ENCODE measurements around the gene LUC7L2. TPM values are rescaled to one million over a fixed set of nuclear protein-coding genes. Genes with fewer than 3 reads are reported as not detected.

Gene LUC7L2
- total RNA-seq, 2 donors from 2014 or later = 71.0 to 76.0 TPM

DNA sequence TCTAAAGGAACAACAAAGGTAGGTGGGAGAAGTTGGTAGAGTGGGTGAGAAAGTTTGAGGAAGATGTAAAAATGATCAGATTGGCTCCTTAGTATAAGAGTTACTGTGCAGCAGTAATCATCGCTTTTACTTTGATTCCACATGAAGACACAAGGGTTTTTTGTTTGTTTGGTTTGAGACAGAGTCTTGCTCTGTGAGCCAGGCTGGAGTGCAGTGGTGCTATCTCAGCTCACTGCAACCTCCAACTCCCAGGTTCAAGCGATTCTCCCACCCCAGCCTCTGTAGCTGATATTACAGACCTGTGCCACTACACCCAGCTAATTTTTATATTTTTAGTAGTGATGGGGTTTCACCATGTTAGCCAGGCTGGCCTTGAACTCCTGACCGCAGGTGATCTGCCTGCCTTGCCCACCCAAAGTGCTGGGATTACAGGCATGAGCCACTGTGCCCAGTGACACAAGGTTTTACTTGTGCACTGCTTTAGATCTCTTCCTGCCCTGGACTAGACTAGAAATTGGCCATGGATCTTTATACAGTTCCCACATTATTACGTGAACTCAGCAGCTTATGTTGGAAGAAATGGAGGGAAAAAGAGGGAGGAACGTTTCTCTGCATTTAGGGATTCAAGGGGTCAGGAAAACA, 10.7 kb downstream of the LUC7L2 start:
- Histone ChIP-seq H3K4me1 (ENCODE audit: control insufficient read depth, insufficient read depth, low read length) (peaks cover 9% of the 10 kb centered on the region), H3K27me3 (ENCODE audit: control insufficient read depth, insufficient read depth, low read length, poor library complexity, severe bottlenecking) (no peaks in the 10 kb centered on the region), H3K4me3 (ENCODE audit: low read length) (no peak overlapping the region), H3K9me3 (ENCODE audit: control insufficient read depth, low read length) (no peaks in the 10 kb centered on the region), H3K9ac (ENCODE audit: extremely low read depth, low read length, poor library complexity, severe bottlenecking) (no peak overlapping the region), H3K27ac (ENCODE audit: low read depth, low read length) (no peak overlapping the region), H3K36me3 (ENCODE audit: control insufficient read depth, insufficient read depth, low read length) (peaks cover 34% of the 10 kb centered on the region)
- Mint-ChIP-seq H3K9me3 (peaks cover 5% of the 10 kb centered on the region), H3K27me3 (ENCODE audit: insufficient read depth) (no peaks in the 10 kb centered on the region), H3K4me1 (peaks cover 27% of the 10 kb centered on the region), H3K27ac (peak overlapping the region; percentile 77), H3K36me3 (ENCODE audit: low read depth) (peaks cover 22% of the 10 kb centered on the region), H3K4me3 (no peak overlapping the region)
- TF ChIP-seq, protein P1, sequence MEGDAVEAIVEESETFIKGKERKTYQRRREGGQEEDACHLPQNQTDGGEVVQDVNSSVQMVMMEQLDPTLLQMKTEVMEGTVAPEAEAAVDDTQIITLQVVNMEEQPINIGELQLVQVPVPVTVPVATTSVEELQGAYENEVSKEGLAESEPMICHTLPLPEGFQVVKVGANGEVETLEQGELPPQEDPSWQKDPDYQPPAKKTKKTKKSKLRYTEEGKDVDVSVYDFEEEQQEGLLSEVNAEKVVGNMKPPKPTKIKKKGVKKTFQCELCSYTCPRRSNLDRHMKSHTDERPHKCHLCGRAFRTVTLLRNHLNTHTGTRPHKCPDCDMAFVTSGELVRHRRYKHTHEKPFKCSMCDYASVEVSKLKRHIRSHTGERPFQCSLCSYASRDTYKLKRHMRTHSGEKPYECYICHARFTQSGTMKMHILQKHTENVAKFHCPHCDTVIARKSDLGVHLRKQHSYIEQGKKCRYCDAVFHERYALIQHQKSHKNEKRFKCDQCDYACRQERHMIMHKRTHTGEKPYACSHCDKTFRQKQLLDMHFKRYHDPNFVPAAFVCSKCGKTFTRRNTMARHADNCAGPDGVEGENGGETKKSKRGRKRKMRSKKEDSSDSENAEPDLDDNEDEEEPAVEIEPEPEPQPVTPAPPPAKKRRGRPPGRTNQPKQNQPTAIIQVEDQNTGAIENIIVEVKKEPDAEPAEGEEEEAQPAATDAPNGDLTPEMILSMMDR (conservative IDR thresholded peaks at IDR 0.05) = no peak
- 89 to 100% methylated on average over 3 to 5 of the region's 5 CpGs for WGBS, 2 experiments (ENCODE audit: insufficient coverage in 1 of 2, insufficient read length in 1 of 2)
- no peak for DNase-seq

DNA sequence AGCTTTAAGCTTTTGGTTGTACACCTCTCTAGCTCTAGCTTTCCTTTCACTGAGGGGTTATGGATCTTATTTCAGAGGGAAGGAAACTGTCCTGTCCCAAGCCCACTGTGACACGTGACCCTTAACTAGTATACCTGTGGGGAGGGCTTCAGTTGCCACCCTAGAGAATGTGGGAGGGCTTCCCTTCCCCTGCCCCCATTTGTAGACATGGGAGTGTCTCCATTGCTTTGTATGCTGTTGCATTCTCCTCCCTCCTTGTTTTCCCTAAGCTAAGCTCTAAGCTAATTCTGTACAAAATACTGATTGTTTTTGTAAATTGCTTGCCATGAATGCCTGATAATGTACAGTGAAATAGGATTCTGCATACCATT, 11.2 kb downstream of the LUC7L2 start:
- peaks cover 5% of the 10 kb centered on the region for H3K9me3 Mint-ChIP-seq
- Histone ChIP-seq H3K9ac (ENCODE audit: extremely low read depth, low read length, poor library complexity, severe bottlenecking) (no peak overlapping the region), H3K27me3 (ENCODE audit: control insufficient read depth, insufficient read depth, low read length, poor library complexity, severe bottlenecking) (no peaks in the 10 kb centered on the region), H3K4me3 (ENCODE audit: low read length) (no peak overlapping the region), H3K9me3 (ENCODE audit: control insufficient read depth, low read length) (no peaks in the 10 kb centered on the region), H3K36me3 (ENCODE audit: control insufficient read depth, insufficient read depth, low read length) (peaks cover 34% of the 10 kb centered on the region), H3K4me1 (ENCODE audit: control insufficient read depth, insufficient read depth, low read length) (peaks cover 9% of the 10 kb centered on the region), H3K27ac (ENCODE audit: low read depth, low read length) (no peak overlapping the region)
- H3K4me3 Mint-ChIP-seq = no peak overlapping the region
- TF ChIP-seq, protein P1 (conservative IDR thresholded peaks at IDR 0.05) = no peak
- H3K4me1 Mint-ChIP-seq = peaks cover 27% of the 10 kb centered on the region
- WGBS, 2 experiments (ENCODE audit: insufficient coverage in 1 of 2, insufficient read length in 1 of 2) = 85% methylated on average over 1 of the region's 1 CpG; no CpG with 5 or more reads in 1 of the 2 experiments
- peaks cover 19% of the 10 kb centered on the region for H3K36me3 Mint-ChIP-seq (ENCODE audit: low read depth)
- H3K27ac Mint-ChIP-seq = peak overlapping the region; percentile 77
- no peaks in the 10 kb centered on the region for H3K27me3 Mint-ChIP-seq (ENCODE audit: insufficient read depth)
- no peak for DNase-seq

DNA sequence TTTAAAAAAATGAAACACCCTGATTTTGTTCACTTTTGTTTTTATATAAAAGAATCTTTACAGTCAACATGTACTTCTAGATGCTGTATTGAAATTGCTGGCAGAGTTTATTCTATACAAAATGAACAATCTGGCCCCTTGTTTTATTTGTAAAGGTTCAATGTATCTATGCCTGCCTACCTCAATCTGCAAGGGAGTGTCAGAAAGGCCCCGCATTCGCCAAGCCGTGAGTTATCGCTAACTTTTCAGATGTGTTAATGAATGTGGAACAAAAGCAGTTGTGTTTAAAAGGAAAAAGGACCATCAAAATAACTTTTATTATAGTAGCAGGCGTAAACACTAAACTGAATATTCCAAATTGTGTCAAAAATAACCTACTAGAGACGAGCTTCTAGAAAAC, 14.6 kb downstream of the LUC7L2 start:
- H3K27ac Mint-ChIP-seq = no peak overlapping the region
- Histone ChIP-seq H3K27ac (ENCODE audit: low read depth, low read length) (no peak overlapping the region), H3K4me3 (ENCODE audit: low read length) (no peak overlapping the region), H3K9me3 (ENCODE audit: control insufficient read depth, low read length) (no peaks in the 10 kb centered on the region), H3K9ac (ENCODE audit: extremely low read depth, low read length, poor library complexity, severe bottlenecking) (no peak overlapping the region), H3K36me3 (ENCODE audit: control insufficient read depth, insufficient read depth, low read length) (peaks cover 43% of the 10 kb centered on the region), H3K27me3 (ENCODE audit: control insufficient read depth, insufficient read depth, low read length, poor library complexity, severe bottlenecking) (no peaks in the 10 kb centered on the region), H3K4me1 (ENCODE audit: control insufficient read depth, insufficient read depth, low read length) (peaks cover 6% of the 10 kb centered on the region)
- H3K27me3 Mint-ChIP-seq (ENCODE audit: insufficient read depth) = no peaks in the 10 kb centered on the region
- no peak overlapping the region for H3K4me3 Mint-ChIP-seq
- H3K36me3 Mint-ChIP-seq (ENCODE audit: low read depth) = peaks cover 24% of the 10 kb centered on the region
- 92 to 98% methylated on average over 4 to 6 of the region's 6 CpGs for WGBS, 2 experiments (ENCODE audit: insufficient coverage in 1 of 2, insufficient read length in 1 of 2)
- no peaks in the 10 kb centered on the region for H3K9me3 Mint-ChIP-seq
- DNase-seq = no peak
- TF ChIP-seq, protein P1 (conservative IDR thresholded peaks at IDR 0.05) = no peak
- peaks cover 23% of the 10 kb centered on the region for H3K4me1 Mint-ChIP-seq
